ENCODE data around the gene CHMP2B.

The CHMP2B gene, protein sequence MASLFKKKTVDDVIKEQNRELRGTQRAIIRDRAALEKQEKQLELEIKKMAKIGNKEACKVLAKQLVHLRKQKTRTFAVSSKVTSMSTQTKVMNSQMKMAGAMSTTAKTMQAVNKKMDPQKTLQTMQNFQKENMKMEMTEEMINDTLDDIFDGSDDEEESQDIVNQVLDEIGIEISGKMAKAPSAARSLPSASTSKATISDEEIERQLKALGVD

DNA sequence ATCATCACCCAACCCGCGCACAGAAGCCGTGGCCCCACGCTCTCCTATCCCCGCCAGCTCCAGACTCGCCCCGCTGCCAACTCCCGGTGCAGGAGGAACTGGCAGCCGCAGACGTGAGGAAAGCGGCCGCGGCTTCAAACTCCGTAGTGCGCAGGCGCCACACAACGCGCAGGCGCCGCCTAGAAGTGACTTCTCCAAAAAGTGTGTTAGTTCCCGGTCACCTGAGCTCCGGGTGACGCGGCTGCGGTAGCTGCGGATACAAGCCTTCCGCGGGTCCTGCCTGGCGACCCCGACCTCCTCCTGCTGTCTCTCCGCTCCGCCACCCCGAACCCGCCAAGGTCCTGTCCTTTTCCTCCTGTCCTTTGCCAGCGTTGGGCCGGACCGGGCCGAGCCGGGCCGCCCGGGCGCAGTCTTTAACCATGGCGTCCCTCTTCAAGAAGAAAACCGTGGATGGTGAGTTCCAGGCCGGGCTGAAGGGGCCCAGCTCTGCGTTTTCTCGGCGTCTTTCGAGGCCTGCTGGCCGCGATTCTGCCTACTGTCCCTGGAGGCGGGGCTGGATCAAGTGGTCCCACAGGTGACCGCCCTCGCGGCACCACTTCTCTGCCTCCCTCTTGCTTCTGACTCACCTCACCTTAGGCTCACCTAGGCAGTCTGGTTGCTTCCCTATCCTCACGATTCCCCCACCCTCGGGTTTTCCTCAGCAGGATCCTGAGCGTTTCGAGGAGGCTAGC is at the start of gene CHMP2B:
Gene CHMP2B, plus strand, starts transcription at position 206 of the 731 bp plus-strand sequence. Its CDS starts 214 bp downstream, at position 420.
- DNase-seq, result peak; percentile 88 to 91

DNA sequence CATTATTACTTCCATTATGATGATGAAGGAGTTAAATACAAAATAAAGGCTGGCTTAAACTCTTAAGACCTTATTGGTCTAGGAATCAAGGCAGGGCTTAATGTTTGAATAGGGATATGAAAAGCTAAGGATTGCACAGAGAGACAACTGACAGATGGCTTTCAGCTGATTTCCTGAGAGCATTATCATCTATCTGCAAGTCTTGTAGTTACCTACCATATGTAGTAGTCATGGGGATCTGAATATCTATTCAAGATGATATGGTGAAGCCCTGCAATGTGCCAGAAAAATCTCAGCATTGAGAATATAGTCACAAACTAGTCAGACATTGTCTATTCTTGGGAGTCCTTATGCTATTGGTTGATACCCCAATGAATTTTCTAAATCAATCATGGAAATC is 47.5 kb upstream of the CHMP2B start:
- no peak for DNase-seq

DNA sequence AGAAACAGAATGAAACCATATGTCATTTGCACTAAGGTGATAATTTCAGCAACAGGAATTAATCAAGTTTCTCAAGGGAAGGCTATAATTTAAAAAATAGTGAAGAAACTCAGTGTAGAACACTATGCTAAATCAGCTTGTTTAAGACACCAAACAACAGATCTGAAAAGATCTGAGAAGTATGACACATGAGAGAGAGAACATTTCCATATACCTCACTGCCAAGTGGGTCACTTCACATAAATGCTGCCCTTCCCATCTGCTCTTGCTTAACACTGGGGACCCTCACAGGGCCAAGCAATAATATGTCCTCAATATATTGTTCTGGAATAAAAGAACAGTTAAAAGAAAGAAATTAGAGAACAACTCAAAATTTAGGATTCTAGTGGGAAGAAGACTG is 45.6 kb upstream of the CHMP2B start:
- DNase-seq, result no peak

DNA sequence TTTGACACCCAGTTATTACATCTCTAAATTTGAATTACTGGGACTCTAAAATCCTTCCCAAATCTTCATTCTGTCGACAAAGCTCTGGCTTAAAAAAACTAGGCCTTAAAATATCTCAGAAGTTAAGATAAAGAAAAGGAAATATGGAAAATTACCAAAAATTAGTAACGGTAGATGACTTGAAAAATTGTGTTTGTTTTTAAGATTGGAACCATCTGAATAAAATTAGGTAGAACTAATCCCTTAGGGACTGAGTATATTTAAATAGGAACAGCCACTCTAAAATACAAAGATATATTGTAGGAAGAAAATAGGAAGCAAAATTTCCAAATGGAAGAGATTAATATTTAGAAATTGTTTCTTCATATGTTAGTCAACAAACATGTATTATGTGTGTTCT is 45.1 kb upstream of the CHMP2B start:
- DNase-seq, result no peak

DNA sequence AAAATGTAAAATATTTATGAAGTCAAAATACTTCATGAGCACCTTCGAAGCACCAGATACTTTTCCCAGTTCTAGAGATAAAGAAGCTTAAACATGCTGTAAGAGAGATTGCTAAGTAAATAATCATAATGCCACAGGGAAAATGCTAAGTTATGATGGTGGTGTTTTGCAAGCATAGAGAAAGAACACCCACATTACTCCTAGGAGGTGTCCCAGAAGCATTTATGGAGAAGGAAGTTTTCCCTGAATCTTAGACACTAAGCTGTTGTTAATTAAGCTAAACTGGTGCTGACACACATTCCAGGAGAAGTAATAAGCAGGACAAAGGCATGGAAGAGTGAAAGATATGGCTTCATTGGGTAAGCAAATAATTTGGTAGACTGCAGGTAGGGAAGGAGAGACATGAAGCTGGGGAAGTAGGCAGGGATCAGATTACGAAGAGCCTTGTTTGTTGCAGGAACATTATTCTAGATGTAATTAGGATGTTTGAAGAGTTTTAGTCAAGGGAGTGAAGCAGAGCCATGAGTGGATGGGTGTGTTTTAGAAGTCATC is 40.4 kb upstream of the CHMP2B start:
- no peak for DNase-seq

DNA sequence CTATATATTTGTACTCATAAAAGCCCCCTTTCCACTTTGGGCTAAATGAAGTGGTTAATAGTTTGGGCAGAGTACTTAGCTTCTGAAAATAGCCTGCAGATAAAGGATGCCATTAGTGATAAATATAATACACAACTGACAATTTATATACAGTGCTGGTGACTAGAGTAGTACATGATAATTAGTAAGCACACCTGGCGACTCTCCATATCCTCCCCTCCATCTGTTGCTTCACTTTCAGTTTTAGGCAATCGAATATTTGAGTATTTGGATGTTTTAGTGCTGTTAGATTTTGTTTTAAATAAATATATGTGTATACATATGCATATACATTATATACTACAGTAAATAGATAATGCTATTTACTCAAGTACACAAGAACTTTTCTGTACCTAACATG is 35.9 kb upstream of the CHMP2B start:
- DNase-seq, result no peak

DNA sequence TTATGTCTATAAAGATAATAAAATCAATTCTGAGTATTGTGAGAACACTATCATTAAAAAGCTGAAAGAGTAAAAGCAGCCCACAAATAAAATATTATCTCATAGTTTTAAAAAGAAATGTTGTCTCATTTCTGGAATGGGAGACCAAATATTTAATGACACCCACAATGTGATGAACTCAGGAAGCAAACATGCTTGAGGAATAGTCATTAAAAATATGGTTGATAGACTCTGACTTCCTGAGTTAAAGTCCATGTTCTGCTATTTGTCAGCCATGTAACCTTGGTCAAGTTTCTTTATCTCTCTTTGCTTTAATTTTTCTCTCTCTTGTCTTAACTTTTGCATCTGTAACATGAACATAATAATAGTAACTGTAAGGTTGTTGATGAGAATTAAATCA is 35.5 kb upstream of the CHMP2B start:
- no peak for DNase-seq

DNA sequence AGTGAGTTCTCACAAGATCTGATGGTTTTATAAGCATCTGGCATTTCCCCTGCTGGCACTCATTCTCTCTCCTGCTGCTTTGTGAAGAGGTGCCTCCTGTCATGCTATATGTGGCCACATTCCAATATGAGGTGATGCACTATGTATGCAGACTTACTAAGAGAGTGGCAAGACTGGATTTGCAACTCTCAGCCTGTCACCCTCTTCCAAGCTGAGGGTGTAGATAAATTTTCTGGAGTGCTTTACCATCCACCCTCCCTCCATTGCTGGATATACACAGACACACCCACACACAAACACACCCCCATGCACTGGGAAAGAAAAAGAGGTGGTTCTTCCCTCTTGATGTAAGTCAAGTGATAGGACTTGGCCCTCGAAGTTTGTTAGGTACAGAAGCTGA is 30.2 kb upstream of the CHMP2B start:
- DNase-seq, result no peak

DNA sequence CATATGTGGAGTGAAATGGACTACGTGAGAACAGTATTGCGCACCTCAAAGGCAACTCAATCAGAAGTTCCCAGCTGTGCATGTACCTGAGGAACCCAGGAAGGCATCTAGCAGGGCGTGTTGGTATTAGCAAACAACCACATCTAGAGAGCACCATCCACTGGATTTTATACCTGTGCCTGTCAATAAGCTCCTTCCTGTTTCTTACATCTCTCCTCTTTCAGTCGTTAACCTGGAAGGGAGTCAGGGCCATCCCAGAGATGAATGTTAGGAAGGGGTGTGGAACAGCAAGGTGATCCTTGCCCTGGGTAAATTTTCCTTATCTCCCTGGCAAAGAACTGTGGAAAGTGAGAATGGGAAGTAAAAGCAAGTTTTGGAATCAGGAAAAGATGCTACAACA is 29.6 kb upstream of the CHMP2B start:
- DNase-seq, result no peak

DNA sequence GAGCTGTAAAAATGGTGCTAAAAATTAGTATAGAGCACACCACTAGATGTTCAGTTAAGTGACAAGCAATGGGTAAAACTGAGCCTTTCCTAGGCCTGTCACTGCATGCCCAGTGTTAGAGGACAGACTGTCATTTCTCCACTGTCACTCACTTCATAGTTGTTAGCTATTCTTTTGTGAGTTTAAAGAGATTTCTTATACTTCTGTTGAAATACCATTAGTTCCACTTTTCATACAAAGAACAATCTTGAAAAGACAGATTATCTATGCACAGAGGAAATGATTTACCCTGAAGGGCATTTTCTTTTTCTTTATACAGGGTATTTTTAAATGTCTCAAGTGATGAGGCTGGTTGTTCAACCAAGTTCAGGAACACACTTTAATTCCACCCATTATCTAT is 28.3 kb upstream of the CHMP2B start:
- DNase-seq, result no peak

DNA sequence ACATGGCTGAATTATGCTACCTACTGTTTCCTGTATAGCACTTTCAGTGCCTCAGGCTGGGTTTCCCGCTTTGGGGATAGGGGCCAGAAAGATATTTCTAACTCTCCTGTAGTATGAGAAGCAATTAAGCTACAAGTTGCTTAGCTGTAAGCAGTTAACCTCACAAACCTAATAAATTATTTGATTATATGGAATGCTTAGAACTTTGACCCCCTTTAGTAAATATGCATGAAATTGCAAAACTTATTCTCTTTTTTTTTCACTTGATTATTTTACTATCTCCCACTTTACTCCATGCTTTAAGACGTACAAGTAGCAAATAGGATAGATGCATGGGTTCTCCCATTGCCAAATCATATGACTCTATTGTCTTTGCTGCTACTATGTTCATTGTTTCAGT is 27.5 kb upstream of the CHMP2B start:
- no peak for DNase-seq

DNA sequence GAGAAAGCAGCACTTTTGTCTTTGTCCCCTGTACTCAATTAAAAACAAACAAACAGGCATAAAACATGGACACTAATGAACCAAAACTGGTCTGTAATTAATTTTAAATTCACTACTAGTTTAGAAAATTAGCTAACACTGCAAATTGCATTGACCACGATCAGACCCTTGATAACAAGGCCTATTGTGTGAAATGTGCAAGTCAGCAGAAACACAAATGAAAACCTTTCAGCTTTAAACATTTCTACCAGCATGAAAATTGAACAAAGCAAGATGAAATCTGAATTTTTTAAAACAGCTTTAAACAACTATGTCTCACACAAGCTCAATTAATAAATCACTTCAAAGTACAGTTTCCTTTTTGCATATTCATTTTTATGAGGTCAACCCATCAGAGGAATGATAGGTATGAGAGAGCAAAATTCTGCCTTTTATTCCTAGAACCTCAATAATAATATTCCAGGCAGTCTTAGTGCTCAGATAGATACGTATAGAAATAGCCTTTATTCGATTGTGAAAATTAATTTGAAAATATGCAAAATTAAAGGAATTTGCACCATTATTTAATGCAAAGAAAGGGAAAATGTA is 27.0 kb upstream of the CHMP2B start:
- DNase-seq, result no peak

DNA sequence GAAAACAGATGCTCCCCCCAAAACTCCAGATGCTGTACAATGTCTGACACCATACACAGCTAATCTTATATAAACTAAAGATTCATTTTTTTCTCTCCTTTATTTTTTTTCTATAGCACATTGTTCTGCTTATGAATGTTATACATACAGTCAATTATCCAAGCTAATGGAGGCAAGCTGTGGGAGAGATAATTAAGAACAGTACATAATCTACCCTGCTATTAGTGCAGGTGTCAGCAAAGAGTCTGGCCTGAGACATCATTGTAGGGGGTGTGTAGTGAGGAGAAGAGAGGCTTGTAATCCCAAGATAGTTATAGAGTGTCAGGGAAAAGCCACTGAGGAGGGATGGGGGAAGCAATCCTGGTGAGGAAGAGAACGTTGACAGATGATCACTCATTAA is 25.4 kb upstream of the CHMP2B start:
- no peak for DNase-seq

DNA sequence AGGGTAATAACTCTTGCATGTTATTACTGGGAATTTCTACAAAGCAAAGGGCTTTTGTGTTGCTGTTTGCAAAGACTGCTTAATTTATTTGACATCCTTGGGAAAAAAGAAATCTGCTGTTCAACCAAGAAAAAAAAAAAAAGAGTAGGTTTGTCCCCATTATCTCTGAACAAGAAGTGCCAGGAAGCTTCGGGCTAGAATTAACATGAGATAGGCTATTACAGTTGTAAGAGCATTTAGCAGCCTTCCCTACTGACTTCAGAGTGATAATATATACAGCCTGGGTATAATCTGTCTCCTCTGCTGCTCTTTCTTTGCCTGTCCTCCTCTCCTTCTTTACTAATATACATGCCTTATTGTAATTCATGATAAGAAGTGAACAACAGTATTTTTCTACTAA is 23.3 kb upstream of the CHMP2B start:
- no peak for DNase-seq

DNA sequence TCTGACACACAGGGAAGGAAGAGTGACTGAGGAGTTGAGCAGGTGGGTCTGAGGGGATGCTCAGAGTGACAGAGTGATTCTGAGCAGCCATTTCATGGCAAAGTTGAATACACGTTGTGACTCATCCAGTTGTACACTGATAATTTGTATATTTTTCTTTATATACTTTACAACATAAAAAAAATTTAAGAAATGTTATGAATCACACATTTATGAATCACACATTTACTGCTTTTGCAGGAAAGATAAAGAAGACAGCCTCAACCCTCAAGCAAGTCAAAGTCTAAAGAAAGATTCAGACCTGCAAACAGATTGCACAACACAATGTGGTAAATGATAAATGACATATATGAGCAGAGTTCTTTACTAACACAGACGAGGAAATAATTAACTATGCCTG is 21.0 kb upstream of the CHMP2B start:
- no peak for DNase-seq

DNA sequence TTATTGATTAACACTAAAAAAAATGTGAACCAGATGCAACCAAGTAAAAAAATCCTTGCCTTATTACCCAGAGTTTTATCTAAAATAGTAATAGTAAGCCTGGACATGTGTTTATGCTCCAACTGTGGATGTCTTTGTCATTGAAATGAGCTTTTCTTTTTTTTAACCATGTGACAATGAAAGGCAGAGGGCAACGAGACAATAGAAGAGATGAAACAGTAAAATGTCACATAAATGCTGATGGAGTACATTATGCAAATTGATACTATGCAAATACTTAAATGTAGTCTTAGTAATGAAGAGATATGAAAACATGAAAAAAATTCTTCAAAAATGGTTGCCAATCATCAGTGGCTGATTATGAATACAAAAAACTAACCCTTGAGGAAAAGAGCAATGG is 20.5 kb upstream of the CHMP2B start:
- no peak for DNase-seq

DNA sequence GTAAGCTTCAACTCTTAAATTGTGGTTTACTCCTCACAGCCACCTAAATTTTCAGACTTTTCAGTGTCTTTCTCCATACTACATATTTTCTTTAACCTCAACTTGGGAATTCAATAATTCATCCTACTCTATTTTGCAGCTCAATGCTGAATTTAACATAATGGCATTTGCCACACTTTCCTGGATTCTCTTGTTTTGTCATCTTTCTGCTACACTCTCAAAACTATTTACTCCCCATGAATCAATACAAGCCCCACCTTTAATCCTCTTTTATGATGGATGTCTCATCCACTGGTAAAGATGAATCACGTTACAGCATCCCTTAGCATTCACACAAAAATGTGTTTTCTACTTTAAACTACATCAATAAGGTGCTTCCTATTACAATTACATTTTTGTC is 19.6 kb upstream of the CHMP2B start:
- DNase-seq, result no peak

DNA sequence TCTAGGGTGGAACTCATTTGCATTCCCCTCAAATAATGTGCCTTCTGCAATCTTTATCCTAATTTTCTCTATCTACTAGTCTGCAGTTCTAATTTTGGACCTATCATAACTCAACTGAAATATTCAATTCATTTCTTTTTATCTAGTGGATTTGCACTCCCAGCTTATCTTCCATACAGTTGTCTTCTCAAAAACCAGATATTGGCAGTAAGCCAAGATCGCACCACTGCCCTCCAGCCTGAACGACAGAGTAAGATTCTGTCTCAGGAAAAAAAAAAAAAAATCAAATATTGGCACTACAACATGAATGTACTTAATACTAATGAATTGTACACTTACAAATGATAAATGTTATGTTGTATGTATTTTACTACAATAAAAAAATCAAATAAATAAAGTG is 18.0 kb upstream of the CHMP2B start:
- no peak for DNase-seq

DNA sequence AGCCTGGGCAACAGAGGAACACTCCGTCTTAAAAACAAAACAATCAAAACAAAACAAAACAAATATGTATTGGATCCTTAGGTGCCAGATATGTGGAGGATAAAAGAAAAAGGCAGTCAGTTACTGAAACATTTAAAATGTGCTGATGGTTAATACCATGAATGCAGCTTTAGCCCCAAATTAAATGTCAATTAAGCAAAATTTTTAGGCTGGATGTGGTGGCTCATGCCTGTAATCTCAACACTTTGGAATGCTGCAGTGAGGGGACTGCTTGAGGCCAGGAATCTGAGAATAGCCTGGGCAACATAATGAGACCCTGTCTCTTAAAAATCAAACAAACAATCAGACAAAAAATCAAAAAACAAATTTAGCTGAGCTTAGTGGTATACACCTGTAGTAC is 8.5 kb upstream of the CHMP2B start:
- DNase-seq, result no peak

DNA sequence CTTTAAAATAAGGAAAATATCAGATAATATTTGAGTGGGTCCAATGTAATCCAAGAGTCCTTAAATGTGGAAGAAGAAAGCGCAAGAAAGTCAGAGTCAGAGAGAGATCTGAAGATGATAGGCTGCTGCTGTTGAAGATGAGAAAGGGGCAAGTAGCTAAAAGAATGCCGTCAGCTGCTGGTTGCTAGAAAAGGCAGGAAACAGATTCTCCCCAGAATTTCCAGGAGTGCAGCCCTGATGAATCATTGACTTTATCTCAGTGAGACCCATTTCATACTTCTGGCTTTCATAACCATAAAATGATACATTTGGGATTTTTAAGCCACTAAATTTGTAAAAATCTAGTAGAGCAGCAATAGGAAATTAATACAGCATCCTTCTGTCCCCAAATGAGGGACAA is 7.5 kb upstream of the CHMP2B start:
- DNase-seq, result no peak

DNA sequence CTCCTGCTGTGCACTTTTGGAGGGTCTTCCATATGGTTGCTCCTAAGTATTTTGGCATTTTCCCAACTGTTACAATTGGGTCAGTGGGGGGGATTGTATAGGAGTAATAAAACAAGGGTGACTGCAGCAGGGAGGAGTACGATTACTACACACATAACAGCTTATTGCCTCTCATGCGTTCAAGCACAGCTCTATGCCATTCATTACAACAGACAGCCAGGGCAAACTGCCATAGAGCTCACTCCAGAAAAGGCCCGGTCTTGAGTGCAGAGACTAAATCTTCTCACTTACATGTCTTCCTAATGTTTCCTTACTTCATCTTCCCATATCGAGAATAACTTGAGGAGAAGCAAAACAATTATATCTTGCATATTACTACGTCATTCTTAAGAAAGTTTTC is 1.4 kb upstream of the CHMP2B start:
- DNase-seq, result no peak

DNA sequence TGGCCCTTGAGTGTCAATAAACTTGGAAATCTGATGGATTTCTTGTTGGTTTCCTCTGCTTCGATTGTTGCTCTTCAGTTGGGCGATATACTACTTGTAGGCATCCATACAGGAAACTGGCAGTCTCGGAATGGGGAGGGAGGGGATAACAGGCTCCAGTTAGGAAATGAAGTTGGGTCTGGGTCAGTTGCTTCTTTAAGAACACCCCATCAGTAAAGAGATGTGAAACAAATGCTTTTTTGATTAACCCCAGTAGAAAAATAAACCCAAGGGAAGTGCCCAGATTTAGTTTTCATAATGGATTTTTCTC is 681 bp downstream of the CHMP2B start:
- no peak for DNase-seq

DNA sequence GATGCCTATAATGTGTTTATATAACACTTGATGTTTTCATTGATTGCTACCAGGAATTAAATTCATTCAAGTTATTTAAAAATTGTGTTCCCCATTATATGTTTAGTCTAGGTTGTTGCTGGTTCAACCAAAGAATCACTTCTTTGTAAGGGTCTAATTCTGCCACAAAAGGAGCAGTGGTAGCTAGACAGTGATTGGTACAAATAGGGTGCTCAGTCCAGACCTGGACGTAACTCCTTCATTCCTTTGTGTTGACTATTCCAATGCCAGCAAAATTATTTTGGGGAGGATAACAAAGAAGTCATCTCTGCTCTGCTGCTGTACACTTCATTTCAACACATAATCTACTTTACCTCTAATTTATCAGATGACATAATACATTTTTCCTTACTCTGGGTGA is 1.2 kb downstream of the CHMP2B start:
- no peak for DNase-seq

DNA sequence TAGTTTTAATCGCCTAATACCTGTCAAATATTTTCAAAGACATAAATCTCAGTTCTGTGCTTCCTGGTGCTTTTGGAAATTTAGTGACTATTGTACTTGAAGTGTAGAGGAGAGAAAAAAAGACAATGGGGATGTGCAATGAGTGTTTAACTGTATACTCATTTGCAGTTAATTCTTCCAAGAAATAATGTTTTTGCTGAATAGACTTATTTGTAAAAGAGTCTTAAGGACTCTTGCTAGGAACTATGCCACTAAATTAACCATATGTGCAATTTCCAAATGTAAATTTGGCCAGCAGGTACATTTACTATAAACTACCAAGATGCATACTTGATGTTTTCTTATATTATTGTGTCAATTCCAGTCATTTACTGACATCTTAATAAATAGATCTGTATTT is 2.0 kb downstream of the CHMP2B start:
- no peak for DNase-seq

DNA sequence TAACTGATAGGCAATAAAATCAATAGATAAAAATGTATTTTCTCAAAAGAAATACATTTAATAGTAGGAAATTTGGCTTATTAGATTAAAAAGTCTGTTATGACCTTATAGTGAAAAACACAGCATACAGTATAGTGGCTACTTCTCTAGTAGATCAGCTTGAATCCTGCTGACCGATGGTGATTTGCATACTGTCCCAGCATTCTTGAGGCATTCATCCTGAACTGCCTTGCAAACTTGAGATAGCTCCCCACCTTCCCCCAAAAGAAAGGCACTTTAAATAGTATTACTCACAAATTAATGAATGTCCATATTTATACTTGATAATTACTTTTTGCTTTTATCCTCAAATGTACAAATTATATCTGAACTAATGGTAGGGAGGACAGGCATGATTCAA is 6.7 kb downstream of the CHMP2B start:
- no peak for DNase-seq
